HEK293 (cell line): ENCODE measurements around the gene GABRR1.
A peak's percentile ranks its signal among the peaks of the same experiment; 100 is the strongest.

Source experiments
- CTCF ChIA-PET: fragments of 350-600 bp; formaldehyde crosslinking; extraction: SDS; loops from one replicate; lab custom pipeline; 2021; ENCODE audit warnings: antibody characterized with exemption; lab: Yijun Ruan, JAX
- POLR2A ChIA-PET: fragments of 300-600 bp; formaldehyde crosslinking; extraction: SDS; loops from one replicate; lab custom pipeline; 2020; ENCODE audit warnings: antibody characterized with exemption, inconsistent platforms; lab: Yijun Ruan, JAX
- H3K27ac ChIP-seq: fragments of 200-500 bp; sonication (Bioruptor generic); 2 replicates; pipeline ENCODE4 v1.5.1; 2014; ENCODE audit warnings: low read depth, low read length, control low read depth, inconsistent platforms; ENCODE audit errors: extremely low read depth
- H3K36me3 ChIP-seq, 2 experiments: fragments of 200-500 bp in 1 of 2; sonication (Bioruptor generic) in 1 of 2; 1 replicate in 1 of 2; 2 replicates in 1 of 2; pipeline ENCODE4 v1.5.1; 2014 to 2017; ENCODE audit warnings: inconsistent platforms in 2 of 2, low read length in 2 of 2; ENCODE audit not compliant: control insufficient read depth in 2 of 2, insufficient read depth in 1 of 2
- H3K4me1 ChIP-seq: fragments of 200-500 bp; sonication (Bioruptor generic); 2 replicates; pipeline ENCODE4 v1.5.1; 2014; ENCODE audit warnings: mild to moderate bottlenecking, low read length, inconsistent platforms; ENCODE audit not compliant: control insufficient read depth, insufficient read depth
- H3K4me3 ChIP-seq: 2 replicates; pipeline ENCODE4 v1.5.1; 2011; ENCODE audit warnings: low read depth, mild to moderate bottlenecking, control low read depth, low read length, moderate library complexity
- H3K9me3 ChIP-seq: fragments of 200-500 bp; sonication (Bioruptor generic); 2 replicates; pipeline ENCODE4 v1.5.1; 2014; ENCODE audit warnings: low read depth, low read length, inconsistent platforms; ENCODE audit not compliant: control insufficient read depth, insufficient read depth
- HOXD13 ChIP-seq: sonication (generic); formaldehyde crosslinking; IDR thresholded peaks from 2 replicates; pipeline ENCODE4 v1.8.0; 2022; ENCODE audit warnings: missing genetic modification reagents, borderline replicate concordance
- KLF17 ChIP-seq: fragments of 450-650 bp; formaldehyde crosslinking; IDR thresholded peaks from 2 replicates; pipeline ENCODE4 v1.5.1; 2016; ENCODE audit warnings: missing biosample characterization, missing genetic modification characterization
- SETDB1 ChIP-seq: IDR thresholded peaks from one replicate; pipeline ENCODE4 v1.6.1; 2017; ENCODE audit warnings: mild to moderate bottlenecking, low read length, moderate library complexity, mixed read lengths; ENCODE audit not compliant: insufficient read length
- ZFP69B ChIP-seq: fragments of 450-650 bp; formaldehyde crosslinking; IDR thresholded peaks from 2 replicates; pipeline ENCODE4 v1.5.1; 2016; ENCODE audit warnings: missing biosample characterization, missing genetic modification characterization
- ZNF211 ChIP-seq: fragments of 450-650 bp; formaldehyde crosslinking; IDR thresholded peaks from 2 replicates; pipeline ENCODE4 v1.5.1; 2016; ENCODE audit warnings: low read depth, missing biosample characterization, missing genetic modification characterization
- ZNF24 ChIP-seq: fragments of 450-650 bp; formaldehyde crosslinking; IDR thresholded peaks from 2 replicates; pipeline ENCODE4 v1.5.1; 2016; ENCODE audit warnings: missing biosample characterization, missing genetic modification characterization
- ZNF280D ChIP-seq: fragments of 450-650 bp; formaldehyde crosslinking; IDR thresholded peaks from 2 replicates; pipeline ENCODE4 v1.5.1; 2016; ENCODE audit warnings: missing biosample characterization, missing genetic modification characterization
- ZNF292 ChIP-seq: fragments of 450-650 bp; formaldehyde crosslinking; IDR thresholded peaks from 2 replicates; pipeline ENCODE4 v1.5.1; 2016; ENCODE audit warnings: low read depth, missing biosample characterization, missing genetic modification characterization, borderline replicate concordance
- ZNF311 ChIP-seq: fragments of 450-650 bp; formaldehyde crosslinking; IDR thresholded peaks from 2 replicates; pipeline ENCODE4 v1.5.1; 2017; ENCODE audit warnings: missing biosample characterization, missing genetic modification characterization, borderline replicate concordance
- ZNF350 ChIP-seq: fragments of 450-650 bp; formaldehyde crosslinking; IDR thresholded peaks from 2 replicates; pipeline ENCODE4 v1.5.0; 2017; ENCODE audit warnings: missing biosample characterization, mild to moderate bottlenecking, missing genetic modification characterization
- ZNF366 ChIP-seq: fragments of 450-650 bp; formaldehyde crosslinking; conservative IDR thresholded peaks from 2 replicates; pipeline ENCODE4 v1.5.1; 2016; ENCODE audit warnings: missing biosample characterization, missing genetic modification characterization
- ZNF391 ChIP-seq: fragments of 450-650 bp; formaldehyde crosslinking; IDR thresholded peaks from 2 replicates; pipeline ENCODE4 v1.5.1; 2016; ENCODE audit warnings: low read depth, missing biosample characterization, missing genetic modification characterization, borderline replicate concordance
- ZNF48 ChIP-seq: fragments of 450-650 bp; formaldehyde crosslinking; IDR thresholded peaks from 2 replicates; pipeline ENCODE4 v1.5.1; 2016; ENCODE audit warnings: missing biosample characterization, missing genetic modification characterization
- ZNF514 ChIP-seq: fragments of 450-650 bp; formaldehyde crosslinking; IDR thresholded peaks from 2 replicates; pipeline ENCODE4 v1.5.1; 2016; ENCODE audit warnings: missing biosample characterization, missing genetic modification characterization
- ZNF558 ChIP-seq: fragments of 450-650 bp; formaldehyde crosslinking; IDR thresholded peaks from 2 replicates; pipeline ENCODE4 v1.5.1; 2016; ENCODE audit warnings: missing biosample characterization, missing genetic modification characterization
- ZNF645 ChIP-seq: fragments of 450-650 bp; formaldehyde crosslinking; IDR thresholded peaks from 2 replicates; pipeline ENCODE4; 2016; ENCODE audit warnings: missing biosample characterization, missing genetic modification characterization
- ZNF776 ChIP-seq: fragments of 450-650 bp; formaldehyde crosslinking; IDR thresholded peaks from 2 replicates; pipeline ENCODE4 v1.5.0; 2017; ENCODE audit warnings: missing biosample characterization, missing genetic modification characterization, borderline replicate concordance
- ZNF792 ChIP-seq: fragments of 450-650 bp; formaldehyde crosslinking; IDR thresholded peaks from 2 replicates; pipeline ENCODE4 v1.5.1; 2016; ENCODE audit warnings: missing biosample characterization, missing genetic modification characterization
- ZSCAN18 ChIP-seq: fragments of 450-650 bp; formaldehyde crosslinking; IDR thresholded peaks from 2 replicates; pipeline ENCODE4 v1.5.1; 2016; ENCODE audit warnings: missing biosample characterization, missing genetic modification characterization

Gene GABRR1

GRCh38 chr6:89197141-89197540 lies 20.0 kb downstream of the GABRR1 start (continued):
- TF ChIP-seq ZNF311 (tag by site-specific recombination) (no peak), ZNF514 (no peak), HOXD13 (CRISPR knock-in tag) (no peak), ZNF350 (tag by site-specific recombination) (no peak), ZNF280D (no peak)

GRCh38 chr6:89194559-89194958 lies 22.6 kb downstream of the GABRR1 start:
- TF ChIP-seq SETDB1: peak; percentile 22
- TF ChIP-seq ZNF776 (tag by site-specific recombination): no peak
- H3K9me3 ChIP-seq: no peaks in the 10 kb centered on the region
- H3K4me1 ChIP-seq: no peaks in the 10 kb centered on the region
- H3K27ac ChIP-seq: no peak overlapping the region
- no peak overlapping the region for H3K4me3 ChIP-seq
- POLR2A ChIA-PET: no interaction called here
- CTCF ChIA-PET: no interaction called here
- H3K36me3 ChIP-seq: no peaks in the 10 kb centered on the region

GRCh38 chr6:89190741-89191140 lies 26.4 kb downstream of the GABRR1 start:
- ChIA-PET CTCF (interaction anchor here (1.2 to 1.5 kb wide), 3 partner anchors 11 to 52 kb away, joined by 4 to 7 read pairs (median 4); no protein-coding TSS in a partner anchor), POLR2A (no interaction called here)
- Histone ChIP-seq H3K27ac (no peak overlapping the region), H3K4me1 (no peaks in the 10 kb centered on the region), H3K9me3 (no peaks in the 10 kb centered on the region), H3K4me3 (no peak overlapping the region), H3K36me3 (no peaks in the 10 kb centered on the region)
- no peak for TF ChIP-seq ZFP69B
- no peak for TF ChIP-seq ZSCAN18 (tag by site-specific recombination)
- TF ChIP-seq ZNF292 (tag by site-specific recombination): no peak
- TF ChIP-seq ZNF48 (tag by site-specific recombination): no peak
- TF ChIP-seq ZNF645 (tag by site-specific recombination): no peak
- TF ChIP-seq ZNF558 (tag by site-specific recombination): no peak
- no peak for TF ChIP-seq ZNF211 (tag by site-specific recombination)
- TF ChIP-seq ZNF391 (tag by site-specific recombination): no peak
- no peak for TF ChIP-seq ZNF792
- TF ChIP-seq ZNF24 (tag by site-specific recombination): no peak
- TF ChIP-seq ZNF366: no peak
- no peak for TF ChIP-seq KLF17 (tag by site-specific recombination)
- TF ChIP-seq HOXD13 (CRISPR knock-in tag): no peak
- TF ChIP-seq, all 188 proteins: peak for 0
